Right forelimb (tissue), 1 donor: ENCODE data around the gene CMTM8.

Experiments
- DNase-seq: peaks from one replicate; pipeline ENCODE4 v3.0.0-alpha.2; 2018

The CMTM8 gene

GRCh38 chr3:32281570-32282106 lies 43.2 kb downstream of the CMTM8 start:
- DNase-seq, result no peak

- DNase-seq, result no peak
These were observed 44.2 kb downstream of the CMTM8 start for GRCh38 chr3:32282578-32283154.

- DNase-seq, result no peak
These were observed 44.8 kb downstream of the CMTM8 start for GRCh38 chr3:32283304-32283703.

GRCh38 chr3:32284443-32285212 lies 46.1 kb downstream of the CMTM8 start:
- DNase-seq, result no peak

GRCh38 chr3:32285891-32286290 lies 47.4 kb downstream of the CMTM8 start:
- no peak for DNase-seq

- DNase-seq, result no peak
These were observed 50.3 kb downstream of the CMTM8 start for GRCh38 chr3:32288819-32289218.

GRCh38 chr3:32290619-32291018 lies 52.1 kb downstream of the CMTM8 start:
- no peak for DNase-seq

GRCh38 chr3:32292085-32292796 lies 53.8 kb downstream of the CMTM8 start:
- no peak for DNase-seq

- DNase-seq, result no peak
These were observed 55.4 kb downstream of the CMTM8 start for GRCh38 chr3:32293903-32294302.

GRCh38 chr3:32296251-32297204 lies 58.0 kb downstream of the CMTM8 start:
- DNase-seq, result peak; percentile 60

- no peak for DNase-seq
These were observed 58.9 kb downstream of the CMTM8 start for GRCh38 chr3:32297366-32297765.

- DNase-seq, result no peak
These were observed 62.9 kb downstream of the CMTM8 start for GRCh38 chr3:32301426-32301825.

- DNase-seq, result no peak
These were observed 64.3 kb downstream of the CMTM8 start for GRCh38 chr3:32302601-32303398.

GRCh38 chr3:32303399-32303747 lies 64.9 kb downstream of the CMTM8 start:
- no peak for DNase-seq

GRCh38 chr3:32303977-32304881 lies 65.7 kb downstream of the CMTM8 start:
- no peak for DNase-seq

- DNase-seq, result no peak
These were observed 66.9 kb downstream of the CMTM8 start for GRCh38 chr3:32305361-32305876.

- DNase-seq, result no peak
These were observed 67.6 kb downstream of the CMTM8 start for GRCh38 chr3:32306072-32306471.

- DNase-seq, result no peak
These were observed 69.1 kb downstream of the CMTM8 start for GRCh38 chr3:32307591-32307990.

- no peak for DNase-seq
These were observed 69.9 kb downstream of the CMTM8 start for GRCh38 chr3:32308378-32308777.

- DNase-seq, result no peak
These were observed 71.3 kb downstream of the CMTM8 start for GRCh38 chr3:32309654-32310242.
